ENCODE measurements around the gene MPV17. TPM values are rescaled to one million over a fixed set of nuclear protein-coding genes. Genes with fewer than 3 reads are reported as not detected.

The MPV17 gene
- total and polyA plus RNA-seq, 2 of the 13 experiments (the other 11 are each of a cell fraction or from before 2014, with no cell fraction given): 48.9 to 129 TPM

DNA sequence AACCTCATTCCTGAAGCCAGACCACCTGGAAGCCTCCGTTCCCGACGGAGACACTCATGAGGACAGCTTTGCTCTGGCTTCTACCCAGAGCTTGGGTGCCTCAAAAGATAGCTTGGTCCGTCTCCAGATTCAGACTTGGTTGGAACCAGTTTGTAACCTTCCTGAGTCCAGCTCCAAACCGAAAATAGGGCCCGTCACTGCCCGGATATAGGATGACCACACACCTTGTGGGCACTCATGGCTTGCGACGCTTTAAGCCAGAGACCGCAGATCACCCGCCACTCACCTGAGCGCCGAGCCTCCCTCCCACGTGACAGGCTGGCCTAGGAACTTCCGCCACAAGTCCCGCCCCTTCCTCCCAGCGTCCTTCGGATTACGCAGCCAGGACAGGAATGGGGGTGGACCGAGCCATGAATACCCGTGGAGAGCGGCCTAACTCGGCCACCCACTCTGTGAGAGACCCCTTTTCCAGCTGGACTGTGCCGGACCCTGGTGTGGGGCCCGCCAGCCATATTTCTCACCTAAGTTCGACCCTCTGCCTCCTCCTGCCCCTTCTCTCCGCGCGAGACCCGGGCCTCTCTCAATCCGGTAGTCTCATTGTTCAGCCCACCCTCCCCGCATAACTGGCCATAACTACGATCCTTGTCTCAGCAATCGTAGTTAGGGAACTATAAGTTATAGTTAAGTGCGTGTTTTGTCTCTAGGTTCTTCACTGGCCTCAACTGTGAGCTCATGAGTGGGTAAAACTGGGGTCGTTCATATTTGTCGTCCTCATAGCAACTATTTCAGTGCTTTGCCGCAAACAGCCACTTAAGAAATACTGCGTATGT is at the start of gene MPV17 (continued):
- TF ChIP-seq ZNF10 (CRISPR knock-in tag; IDR thresholded peaks at IDR 0.05; ENCODE audit: borderline replicate concordance, low read depth) (no peak), ZNF749 (CRISPR knock-in tag; IDR thresholded peaks at IDR 0.05; ENCODE audit: borderline replicate concordance) (peak; percentile 80), MED13 (CRISPR knock-in tag; IDR thresholded peaks at IDR 0.05) (peak; percentile 73; the same call in 1 of the 2 replicates), BHLHE40 (IDR thresholded peaks at IDR 0.05; ENCODE audit: low read length) (peak; percentile 97), ZNF124 (CRISPR knock-in tag; IDR thresholded peaks at IDR 0.05) (peak; percentile 96; the same call in 1 of the 2 replicates), ZNF841 (CRISPR knock-in tag; IDR thresholded peaks at IDR 0.05; ENCODE audit: borderline replicate concordance) (no peak), FOXM1 (CRISPR knock-in tag; IDR thresholded peaks at IDR 0.05) (no peak), ZNF652 (CRISPR knock-in tag; IDR thresholded peaks at IDR 0.05; ENCODE audit: borderline replicate concordance, low read depth) (no peak; the same call in 1 of the 2 replicates), KAT8 (CRISPR knock-in tag; IDR thresholded peaks at IDR 0.05) (peak; percentile 96), MZF1 (CRISPR knock-in tag; IDR thresholded peaks at IDR 0.05; ENCODE audit: borderline replicate concordance) (peak; percentile 46; the same call in 1 of the 2 replicates), SMARCC2 (IDR thresholded peaks at IDR 0.05) (no peak), ZNF549 (CRISPR knock-in tag; IDR thresholded peaks at IDR 0.05) (no peak), ZNF629 (CRISPR knock-in tag; conservative IDR thresholded peaks at IDR 0.05) (no peak; the same call in 1 of the 2 replicates), ZNF883 (CRISPR knock-in tag; IDR thresholded peaks at IDR 0.05; ENCODE audit: not compliant biosample characterization) (peak; percentile 14), ZBTB20 (CRISPR knock-in tag; IDR thresholded peaks at IDR 0.05; ENCODE audit: borderline replicate concordance, low read depth) (no peak; the same call in 1 of the 2 replicates)
- TF ChIP-seq, protein P1, sequence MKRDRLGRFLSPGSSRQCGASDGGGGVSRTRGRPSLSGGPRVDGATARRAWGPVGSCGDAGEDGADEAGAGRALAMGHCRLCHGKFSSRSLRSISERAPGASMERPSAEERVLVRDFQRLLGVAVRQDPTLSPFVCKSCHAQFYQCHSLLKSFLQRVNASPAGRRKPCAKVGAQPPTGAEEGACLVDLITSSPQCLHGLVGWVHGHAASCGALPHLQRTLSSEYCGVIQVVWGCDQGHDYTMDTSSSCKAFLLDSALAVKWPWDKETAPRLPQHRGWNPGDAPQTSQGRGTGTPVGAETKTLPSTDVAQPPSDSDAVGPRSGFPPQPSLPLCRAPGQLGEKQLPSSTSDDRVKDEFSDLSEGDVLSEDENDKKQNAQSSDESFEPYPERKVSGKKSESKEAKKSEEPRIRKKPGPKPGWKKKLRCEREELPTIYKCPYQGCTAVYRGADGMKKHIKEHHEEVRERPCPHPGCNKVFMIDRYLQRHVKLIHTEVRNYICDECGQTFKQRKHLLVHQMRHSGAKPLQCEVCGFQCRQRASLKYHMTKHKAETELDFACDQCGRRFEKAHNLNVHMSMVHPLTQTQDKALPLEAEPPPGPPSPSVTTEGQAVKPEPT (CRISPR knock-in tag; IDR thresholded peaks at IDR 0.05; ENCODE audit: low read depth): 0 out of 2 replicates have a peak, but pooled peaks have one; percentile 71
- TF ChIP-seq, protein P2, sequence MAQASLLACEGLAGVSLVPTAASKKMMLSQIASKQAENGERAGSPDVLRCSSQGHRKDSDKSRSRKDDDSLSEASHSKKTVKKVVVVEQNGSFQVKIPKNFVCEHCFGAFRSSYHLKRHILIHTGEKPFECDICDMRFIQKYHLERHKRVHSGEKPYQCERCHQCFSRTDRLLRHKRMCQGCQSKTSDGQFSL (CRISPR knock-in tag; IDR thresholded peaks at IDR 0.05): peak; percentile 82
- TF ChIP-seq, protein P3, sequence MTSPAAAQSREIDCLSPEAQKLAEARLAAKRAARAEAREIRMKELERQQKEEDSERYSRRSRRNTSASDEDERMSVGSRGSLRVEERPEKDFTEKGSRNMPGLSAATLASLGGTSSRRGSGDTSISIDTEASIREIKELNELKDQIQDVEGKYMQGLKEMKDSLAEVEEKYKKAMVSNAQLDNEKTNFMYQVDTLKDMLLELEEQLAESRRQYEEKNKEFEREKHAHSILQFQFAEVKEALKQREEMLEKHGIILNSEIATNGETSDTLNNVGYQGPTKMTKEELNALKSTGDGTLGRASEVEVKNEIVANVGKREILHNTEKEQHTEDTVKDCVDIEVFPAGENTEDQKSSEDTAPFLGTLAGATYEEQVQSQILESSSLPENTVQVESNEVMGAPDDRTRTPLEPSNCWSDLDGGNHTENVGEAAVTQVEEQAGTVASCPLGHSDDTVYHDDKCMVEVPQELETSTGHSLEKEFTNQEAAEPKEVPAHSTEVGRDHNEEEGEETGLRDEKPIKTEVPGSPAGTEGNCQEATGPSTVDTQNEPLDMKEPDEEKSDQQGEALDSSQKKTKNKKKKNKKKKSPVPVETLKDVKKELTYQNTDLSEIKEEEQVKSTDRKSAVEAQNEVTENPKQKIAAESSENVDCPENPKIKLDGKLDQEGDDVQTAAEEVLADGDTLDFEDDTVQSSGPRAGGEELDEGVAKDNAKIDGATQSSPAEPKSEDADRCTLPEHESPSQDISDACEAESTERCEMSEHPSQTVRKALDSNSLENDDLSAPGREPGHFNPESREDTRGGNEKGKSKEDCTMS (CRISPR knock-in tag; conservative IDR thresholded peaks at IDR 0.05): no peak
- TF ChIP-seq, protein P4, sequence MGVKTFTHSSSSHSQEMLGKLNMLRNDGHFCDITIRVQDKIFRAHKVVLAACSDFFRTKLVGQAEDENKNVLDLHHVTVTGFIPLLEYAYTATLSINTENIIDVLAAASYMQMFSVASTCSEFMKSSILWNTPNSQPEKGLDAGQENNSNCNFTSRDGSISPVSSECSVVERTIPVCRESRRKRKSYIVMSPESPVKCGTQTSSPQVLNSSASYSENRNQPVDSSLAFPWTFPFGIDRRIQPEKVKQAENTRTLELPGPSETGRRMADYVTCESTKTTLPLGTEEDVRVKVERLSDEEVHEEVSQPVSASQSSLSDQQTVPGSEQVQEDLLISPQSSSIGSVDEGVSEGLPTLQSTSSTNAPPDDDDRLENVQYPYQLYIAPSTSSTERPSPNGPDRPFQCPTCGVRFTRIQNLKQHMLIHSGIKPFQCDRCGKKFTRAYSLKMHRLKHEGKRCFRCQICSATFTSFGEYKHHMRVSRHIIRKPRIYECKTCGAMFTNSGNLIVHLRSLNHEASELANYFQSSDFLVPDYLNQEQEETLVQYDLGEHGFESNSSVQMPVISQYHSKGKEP (CRISPR knock-in tag; IDR thresholded peaks at IDR 0.05): no peak; the same call in 1 of the 2 replicates
- TF ChIP-seq, protein P5, sequence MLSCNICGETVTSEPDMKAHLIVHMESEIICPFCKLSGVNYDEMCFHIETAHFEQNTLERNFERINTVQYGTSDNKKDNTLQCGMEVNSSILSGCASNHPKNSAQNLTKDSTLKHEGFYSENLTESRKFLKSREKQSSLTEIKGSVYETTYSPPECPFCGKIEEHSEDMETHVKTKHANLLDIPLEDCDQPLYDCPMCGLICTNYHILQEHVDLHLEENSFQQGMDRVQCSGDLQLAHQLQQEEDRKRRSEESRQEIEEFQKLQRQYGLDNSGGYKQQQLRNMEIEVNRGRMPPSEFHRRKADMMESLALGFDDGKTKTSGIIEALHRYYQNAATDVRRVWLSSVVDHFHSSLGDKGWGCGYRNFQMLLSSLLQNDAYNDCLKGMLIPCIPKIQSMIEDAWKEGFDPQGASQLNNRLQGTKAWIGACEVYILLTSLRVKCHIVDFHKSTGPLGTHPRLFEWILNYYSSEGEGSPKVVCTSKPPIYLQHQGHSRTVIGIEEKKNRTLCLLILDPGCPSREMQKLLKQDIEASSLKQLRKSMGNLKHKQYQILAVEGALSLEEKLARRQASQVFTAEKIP (CRISPR knock-in tag; IDR thresholded peaks at IDR 0.05; ENCODE audit: borderline replicate concordance): no peak

Measured in HepG2 (cell line).